ENCODE data around the gene SPECC1.

DNA sequence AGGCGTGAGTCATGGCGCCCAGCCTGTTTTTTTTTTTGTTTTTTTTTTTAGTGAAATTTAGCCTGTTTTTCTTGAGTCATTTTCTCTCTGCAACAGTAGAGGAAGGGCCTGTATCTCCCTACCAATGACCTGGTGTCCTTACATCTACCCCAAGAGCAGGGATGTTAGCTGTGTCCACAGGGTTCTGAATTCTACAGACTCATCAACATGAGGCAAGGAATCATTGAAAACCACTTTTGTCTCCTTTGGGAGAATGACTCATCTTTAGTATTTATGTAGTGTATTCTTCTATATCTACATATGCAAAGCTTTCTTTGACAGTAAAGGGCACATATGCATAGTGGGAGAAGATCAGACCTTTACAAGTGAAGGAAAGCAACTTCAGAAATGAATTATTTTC lies 105.3 kb downstream of the SPECC1 start:
- TF ChIP-seq CTCF (IDR thresholded peaks at IDR 0.05) (no peak), POLR2A (IDR thresholded peaks at IDR 0.05) (no peak)

Data from lower leg skin (tissue), 3 donors.